ENCODE data around the gene TRIM44. TPM values are rescaled to one million over a fixed set of nuclear protein-coding genes. Genes with fewer than 3 reads are reported as not detected.

TRIM44 gene
- total RNA-seq, 1 experiment from 2014 or later, result 33.4 TPM

- Histone ChIP-seq H3K4me3 (replicated peaks in 1 of 2; ENCODE audit: low read depth in 1 of 2, low read length in 2 of 2) (no peak overlapping the region), H4K20me1 (ENCODE audit: insufficient read depth) (no peaks in the 10 kb centered on the region), H3K79me2 (ENCODE audit: insufficient read depth, low read length) (no peaks in the 10 kb centered on the region), H3K4me1 (ENCODE audit: control insufficient read depth in 1 of 2, insufficient read depth in 2 of 2, low read length in 2 of 2) (peaks cover 0 to 4% of the 10 kb centered on the region in 2 experiments; a peak in 1 of 4 replicates), H3K36me3 (ENCODE audit: control insufficient read depth in 1 of 2, insufficient read depth in 2 of 2, low read length in 2 of 2) (no peaks in the 10 kb centered on the region), H3K9ac (ENCODE audit: low read length) (no peak overlapping the region), H3K27me3 (ENCODE audit: insufficient read depth, low read length) (no peaks in the 10 kb centered on the region), H3K9me3 (ENCODE audit: control insufficient read depth in 1 of 2, insufficient read depth in 1 of 2, low read depth in 1 of 2, low read length in 2 of 2) (no peaks in the 10 kb centered on the region), H3K4me2 (ENCODE audit: low read length) (no peak overlapping the region), H3K9me2 (ENCODE audit: insufficient read depth) (no peaks in the 10 kb centered on the region), H3K27ac (ENCODE audit: low read depth, low read length) (no peak overlapping the region), H2AFZ (ENCODE audit: low read depth, low read length, poor library complexity, severe bottlenecking) (no peak overlapping the region)
- intact Hi-C loops (cut with micrococcal nuclease), result no loop called here
- no TSS peak for BruUV-seq (replicated peaks)
- ATAC-seq (no peak), DNase-seq (ENCODE audit: low read depth, low spot score) (no peak)
- CTCF ChIA-PET, result no interaction called here
- TF ChIP-seq MAX (IDR thresholded peaks at IDR 0.05) (no peak), FOSL1 (IDR thresholded peaks at IDR 0.05; ENCODE audit: low read depth) (no peak)
- RAD21 ChIA-PET (ENCODE audit: low non-redundant PET in 1 of 2, low total read pairs in 2 of 2, uncharacterized antibody in 2 of 2, unreplicated experiment in 2 of 2), result no interaction called here
- POLR2A ChIA-PET, result no interaction called here
These were observed 124.5 kb downstream of the TRIM44 start for GRCh38 chr11:35787013-35787504.

DNA sequence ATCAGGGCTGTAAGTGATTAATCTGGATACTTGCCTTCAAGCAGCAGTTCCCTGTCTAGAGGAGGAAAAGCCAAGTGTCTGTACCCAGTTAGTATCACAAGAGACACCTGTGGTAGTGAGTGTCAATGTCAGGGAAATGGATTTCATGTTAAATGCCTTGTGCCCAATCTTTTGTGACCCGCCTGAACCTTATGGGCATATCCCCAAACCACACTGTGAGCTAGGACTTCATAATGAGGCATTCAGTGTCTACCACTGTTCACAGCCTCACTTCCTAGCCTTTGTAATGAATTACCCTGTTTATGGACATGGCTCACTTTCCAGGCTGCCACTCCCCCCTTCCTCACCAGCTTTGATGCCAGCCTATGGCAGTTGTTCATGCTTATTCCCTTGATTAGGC is 125.1 kb downstream of the TRIM44 start:
- ATAC-seq (no peak), DNase-seq (ENCODE audit: low read depth, low spot score) (no peak)
- Histone ChIP-seq H3K4me2 (ENCODE audit: low read length) (no peak overlapping the region), H3K27me3 (ENCODE audit: insufficient read depth, low read length) (no peaks in the 10 kb centered on the region), H3K79me2 (ENCODE audit: insufficient read depth, low read length) (no peaks in the 10 kb centered on the region), H4K20me1 (ENCODE audit: insufficient read depth) (no peaks in the 10 kb centered on the region), H3K27ac (ENCODE audit: low read depth, low read length) (no peak overlapping the region), H3K9me3 (ENCODE audit: control insufficient read depth in 1 of 2, insufficient read depth in 1 of 2, low read depth in 1 of 2, low read length in 2 of 2) (no peaks in the 10 kb centered on the region), H2AFZ (ENCODE audit: low read depth, low read length, poor library complexity, severe bottlenecking) (no peak overlapping the region), H3K9ac (ENCODE audit: low read length) (no peak overlapping the region), H3K4me1 (ENCODE audit: control insufficient read depth in 1 of 2, insufficient read depth in 2 of 2, low read length in 2 of 2) (peaks cover 0 to 4% of the 10 kb centered on the region in 2 experiments; a peak in 1 of 4 replicates), H3K4me3 (replicated peaks in 1 of 2; ENCODE audit: low read depth in 1 of 2, low read length in 2 of 2) (no peak overlapping the region), H3K36me3 (ENCODE audit: control insufficient read depth in 1 of 2, insufficient read depth in 2 of 2, low read length in 2 of 2) (no peaks in the 10 kb centered on the region), H3K9me2 (ENCODE audit: insufficient read depth) (no peaks in the 10 kb centered on the region)
- ChIA-PET RAD21 (ENCODE audit: low non-redundant PET in 1 of 2, low total read pairs in 2 of 2, uncharacterized antibody in 2 of 2, unreplicated experiment in 2 of 2) (no interaction called here), CTCF (interaction anchor here (1.5 kb wide), 1 partner anchor 35 kb away, joined by 6 read pairs; no protein-coding TSS in a partner anchor), POLR2A (no interaction called here)
- intact Hi-C loops (cut with micrococcal nuclease), result no loop called here
- no TSS peak for BruUV-seq (replicated peaks)
- TF ChIP-seq ZFX (IDR thresholded peaks at IDR 0.05) (no peak), SIN3A (IDR thresholded peaks at IDR 0.05; ENCODE audit: low read depth) (no peak), SP1 (IDR thresholded peaks at IDR 0.05; ENCODE audit: low read depth) (no peak), JUND (IDR thresholded peaks at IDR 0.05) (no peak), POLR2AphosphoS5 (IDR thresholded peaks at IDR 0.05; ENCODE audit: low read depth, low read length) (no peak), REST (IDR thresholded peaks at IDR 0.05; ENCODE audit: low read depth) (no peak)
- TF ChIP-seq, protein P1, sequence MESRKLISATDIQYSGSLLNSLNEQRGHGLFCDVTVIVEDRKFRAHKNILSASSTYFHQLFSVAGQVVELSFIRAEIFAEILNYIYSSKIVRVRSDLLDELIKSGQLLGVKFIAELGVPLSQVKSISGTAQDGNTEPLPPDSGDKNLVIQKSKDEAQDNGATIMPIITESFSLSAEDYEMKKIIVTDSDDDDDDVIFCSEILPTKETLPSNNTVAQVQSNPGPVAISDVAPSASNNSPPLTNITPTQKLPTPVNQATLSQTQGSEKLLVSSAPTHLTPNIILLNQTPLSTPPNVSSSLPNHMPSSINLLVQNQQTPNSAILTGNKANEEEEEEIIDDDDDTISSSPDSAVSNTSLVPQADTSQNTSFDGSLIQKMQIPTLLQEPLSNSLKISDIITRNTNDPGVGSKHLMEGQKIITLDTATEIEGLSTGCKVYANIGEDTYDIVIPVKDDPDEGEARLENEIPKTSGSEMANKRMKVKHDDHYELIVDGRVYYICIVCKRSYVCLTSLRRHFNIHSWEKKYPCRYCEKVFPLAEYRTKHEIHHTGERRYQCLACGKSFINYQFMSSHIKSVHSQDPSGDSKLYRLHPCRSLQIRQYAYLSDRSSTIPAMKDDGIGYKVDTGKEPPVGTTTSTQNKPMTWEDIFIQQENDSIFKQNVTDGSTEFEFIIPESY (IDR thresholded peaks at IDR 0.05; ENCODE audit: extremely low read depth, insufficient replicate concordance, low read length), result no peak

Measured in HCT116 (cell line).